ENCODE data around the gene MIEF1.

Gene MIEF1

DNA sequence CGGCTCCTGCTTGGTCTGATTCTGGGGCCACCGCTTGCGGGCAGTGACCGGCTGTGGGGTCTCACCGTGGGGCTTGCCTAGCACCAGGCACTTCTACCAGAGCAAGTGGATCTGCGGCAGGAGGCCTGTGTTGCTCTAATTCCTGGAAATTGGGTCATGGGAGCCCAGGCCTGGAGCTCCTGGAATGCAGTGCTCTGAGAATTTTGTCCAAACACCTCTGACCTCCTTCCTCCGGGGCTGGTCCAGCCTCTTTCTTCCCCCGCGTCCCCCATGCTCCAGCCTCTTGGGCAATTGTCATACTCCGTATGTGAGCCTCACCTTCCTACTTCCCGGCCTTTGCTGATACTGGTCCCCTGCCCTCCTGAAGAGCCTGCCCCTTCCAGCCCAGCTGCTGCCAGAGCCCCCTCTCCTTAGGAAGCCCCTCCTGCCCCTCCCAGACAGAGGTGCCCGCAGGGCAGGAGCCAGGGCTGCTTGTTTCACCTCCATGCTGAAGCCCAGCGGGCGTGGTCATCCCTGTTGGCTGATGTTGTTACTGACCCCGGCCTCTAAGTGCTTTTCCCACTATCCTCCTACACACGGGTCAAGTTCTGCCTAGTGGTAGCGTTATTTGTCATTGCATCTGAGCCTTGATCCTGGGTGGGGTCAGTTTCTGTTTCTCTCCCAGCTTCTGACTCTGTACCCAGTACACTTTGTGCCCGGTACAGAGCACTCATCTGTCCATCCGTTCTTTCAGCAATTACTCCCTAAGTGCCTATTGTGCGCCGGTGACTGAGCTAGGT, 35.7 kb upstream of the MIEF1 start:
- TF ChIP-seq, protein P1, sequence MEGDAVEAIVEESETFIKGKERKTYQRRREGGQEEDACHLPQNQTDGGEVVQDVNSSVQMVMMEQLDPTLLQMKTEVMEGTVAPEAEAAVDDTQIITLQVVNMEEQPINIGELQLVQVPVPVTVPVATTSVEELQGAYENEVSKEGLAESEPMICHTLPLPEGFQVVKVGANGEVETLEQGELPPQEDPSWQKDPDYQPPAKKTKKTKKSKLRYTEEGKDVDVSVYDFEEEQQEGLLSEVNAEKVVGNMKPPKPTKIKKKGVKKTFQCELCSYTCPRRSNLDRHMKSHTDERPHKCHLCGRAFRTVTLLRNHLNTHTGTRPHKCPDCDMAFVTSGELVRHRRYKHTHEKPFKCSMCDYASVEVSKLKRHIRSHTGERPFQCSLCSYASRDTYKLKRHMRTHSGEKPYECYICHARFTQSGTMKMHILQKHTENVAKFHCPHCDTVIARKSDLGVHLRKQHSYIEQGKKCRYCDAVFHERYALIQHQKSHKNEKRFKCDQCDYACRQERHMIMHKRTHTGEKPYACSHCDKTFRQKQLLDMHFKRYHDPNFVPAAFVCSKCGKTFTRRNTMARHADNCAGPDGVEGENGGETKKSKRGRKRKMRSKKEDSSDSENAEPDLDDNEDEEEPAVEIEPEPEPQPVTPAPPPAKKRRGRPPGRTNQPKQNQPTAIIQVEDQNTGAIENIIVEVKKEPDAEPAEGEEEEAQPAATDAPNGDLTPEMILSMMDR (IDR thresholded peaks at IDR 0.05; ENCODE audit: low read depth, low read length, missing control alignments) = no peak
- no peak for DNase-seq (ENCODE audit: low read depth)
- H3K4me3 ChIP-seq (ENCODE audit: low read depth, low read length) = no peak overlapping the region
- in situ Hi-C loops (cut with HindIII; ENCODE audit: low sequenced_read_pairs) = no loop called here

DNA sequence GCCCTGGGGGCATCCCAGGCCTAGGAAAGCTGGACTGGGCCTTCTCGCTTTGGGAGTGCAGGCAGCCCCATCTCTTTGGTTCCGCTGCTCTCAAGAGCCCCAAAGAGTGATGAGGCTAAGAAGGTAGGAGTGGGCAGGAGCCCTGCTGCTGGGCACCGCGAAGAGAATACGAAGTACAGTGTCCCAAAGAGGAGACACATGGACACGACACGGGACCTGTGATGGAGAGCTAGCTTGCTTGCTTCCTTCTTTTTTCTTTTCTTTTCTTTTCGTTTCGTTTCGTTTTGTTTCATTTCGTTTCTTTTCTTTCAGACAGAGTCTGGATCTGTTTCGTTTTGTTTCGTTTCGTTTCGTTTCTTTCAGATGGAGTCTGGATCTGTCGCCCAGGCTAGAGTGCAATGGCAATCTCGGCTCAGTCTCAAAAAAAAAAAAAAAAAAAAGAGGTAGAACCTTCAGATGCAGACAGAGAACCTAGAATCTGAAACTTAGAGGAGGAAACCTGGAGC, 34.6 kb upstream of the MIEF1 start:
- no peak for DNase-seq (ENCODE audit: low read depth)
- in situ Hi-C loops (cut with HindIII; ENCODE audit: low sequenced_read_pairs) = no loop called here
- no peak overlapping the region for H3K4me3 ChIP-seq (ENCODE audit: low read depth, low read length)
- TF ChIP-seq, protein P1 (IDR thresholded peaks at IDR 0.05; ENCODE audit: low read depth, low read length, missing control alignments) = no peak

DNA sequence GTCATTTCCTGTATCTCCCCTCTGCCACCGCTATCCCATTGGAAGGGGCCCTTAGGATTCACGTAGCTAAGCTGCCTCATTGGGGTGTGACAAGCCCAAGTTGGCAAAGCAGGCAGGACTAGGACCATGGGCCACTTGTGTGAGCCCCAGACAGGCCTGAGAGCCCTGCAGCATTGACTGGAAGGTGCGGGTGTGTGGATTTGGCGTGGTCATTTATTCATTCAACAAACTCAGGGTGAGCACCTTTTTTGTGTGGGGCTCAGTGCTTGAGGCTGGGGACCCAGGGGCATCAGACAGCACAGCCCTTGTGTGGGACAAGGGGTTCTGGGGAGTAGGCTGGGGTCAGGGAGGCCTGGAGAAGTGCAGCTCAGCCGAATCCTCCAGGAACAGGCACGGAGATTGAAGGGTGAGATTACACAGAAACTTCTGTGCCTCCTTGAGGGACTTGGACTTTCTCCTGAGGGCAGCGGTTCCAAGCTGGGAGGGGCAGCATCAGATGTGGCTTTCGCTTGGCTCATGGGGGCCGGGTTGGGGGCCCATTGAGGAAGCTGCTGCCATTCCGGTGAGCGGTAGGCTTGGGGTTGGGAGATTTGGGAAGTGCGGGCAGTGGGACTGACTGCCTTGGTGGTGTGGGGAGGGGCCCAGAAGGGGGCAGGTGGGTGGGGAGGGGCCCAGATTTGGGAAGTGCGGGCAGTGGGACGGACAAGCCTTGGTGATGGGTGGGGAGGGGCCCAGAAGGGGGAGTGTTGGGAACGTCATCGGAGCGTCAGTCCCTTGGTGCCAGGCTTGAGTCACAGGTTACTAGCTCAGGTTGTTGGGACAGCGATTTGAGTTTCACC, 33.4 kb upstream of the MIEF1 start:
- in situ Hi-C loops (cut with HindIII; ENCODE audit: low sequenced_read_pairs) = no loop called here
- no peak overlapping the region for H3K4me3 ChIP-seq (ENCODE audit: low read depth, low read length)

DNA sequence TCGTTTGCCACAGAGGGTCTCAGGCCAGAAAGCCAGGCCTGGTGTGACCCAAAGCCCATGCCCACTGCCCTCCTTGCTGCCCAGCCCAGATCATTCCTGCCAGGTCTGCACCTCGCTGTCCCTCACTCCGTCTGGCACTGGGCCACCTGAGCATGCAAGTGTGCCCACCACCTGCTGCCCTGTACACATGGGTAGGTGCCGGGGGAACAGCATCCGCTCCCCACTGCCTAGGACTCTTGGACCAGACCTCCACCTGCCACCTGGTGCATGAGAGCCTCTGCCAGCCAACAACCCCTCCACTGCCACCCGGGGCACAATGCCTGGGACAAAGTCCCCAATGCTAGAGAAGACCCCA, 32.8 kb upstream of the MIEF1 start:
- TF ChIP-seq, protein P1 (IDR thresholded peaks at IDR 0.05; ENCODE audit: low read depth, low read length, missing control alignments) = no peak
- in situ Hi-C loops (cut with HindIII; ENCODE audit: low sequenced_read_pairs) = no loop called here
- H3K4me3 ChIP-seq (ENCODE audit: low read depth, low read length) = no peak overlapping the region
- DNase-seq (ENCODE audit: low read depth) = no peak

More for the DNA sequence above, 33.4 kb upstream of the MIEF1 start:
- TF ChIP-seq, protein P1 (IDR thresholded peaks at IDR 0.05; ENCODE audit: low read depth, low read length, missing control alignments) = no peak
- DNase-seq (ENCODE audit: low read depth) = no peak

DNA sequence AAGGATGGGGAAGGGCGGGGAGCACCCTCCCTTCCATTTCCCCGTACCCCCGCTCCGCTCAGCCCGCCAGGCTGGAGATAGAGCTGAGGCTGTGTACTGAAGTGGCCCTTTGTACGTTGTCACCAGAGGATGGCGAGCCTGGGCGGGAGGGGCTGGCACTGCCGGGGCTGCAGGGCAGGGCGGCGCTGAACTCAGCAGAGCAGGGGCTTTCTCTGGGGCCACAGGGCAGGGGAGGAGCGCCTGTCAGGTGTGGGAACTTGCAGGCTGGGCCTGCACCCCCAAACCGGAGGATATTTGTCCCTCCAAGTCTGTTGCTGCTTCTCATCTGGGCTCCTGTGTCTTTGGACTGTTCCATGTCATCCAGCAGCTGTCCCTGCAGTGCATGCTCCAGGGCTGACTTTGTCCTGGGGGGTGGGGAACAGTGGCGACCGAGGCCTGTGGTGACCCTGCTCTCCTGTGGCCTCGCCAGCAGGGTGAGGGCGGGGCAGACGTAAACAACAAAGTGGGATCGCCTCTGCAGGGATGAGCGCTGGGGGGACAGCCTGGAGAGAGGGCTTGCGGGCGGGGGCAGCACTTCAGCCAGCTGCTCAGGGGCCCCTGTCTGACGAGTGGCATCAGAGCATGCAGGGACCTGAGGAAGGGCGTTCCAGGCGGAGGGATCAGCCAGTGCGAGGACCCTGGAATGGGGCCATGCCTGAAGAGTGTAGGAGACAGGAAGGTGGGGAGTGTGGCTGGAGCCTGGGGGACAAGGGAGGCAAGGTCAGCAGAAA, 32.2 kb upstream of the MIEF1 start:
- in situ Hi-C loops (cut with HindIII; ENCODE audit: low sequenced_read_pairs) = no loop called here
- H3K4me3 ChIP-seq (ENCODE audit: low read depth, low read length) = no peak overlapping the region
- no peak for DNase-seq (ENCODE audit: low read depth)
- TF ChIP-seq, protein P1 (IDR thresholded peaks at IDR 0.05; ENCODE audit: low read depth, low read length, missing control alignments) = no peak

Data from astrocyte of the cerebellum (primary cell).